NCI-H1417 treated with DMSO at 0.1 percent for 48 hours (cell line): ENCODE measurements around the gene AFAP1.

ENCODE experiments used
- DNase-seq: peaks from one replicate; lab custom pipeline; 2025; lab: John Stamatoyannopoulos, UW

The AFAP1 gene

DNA sequence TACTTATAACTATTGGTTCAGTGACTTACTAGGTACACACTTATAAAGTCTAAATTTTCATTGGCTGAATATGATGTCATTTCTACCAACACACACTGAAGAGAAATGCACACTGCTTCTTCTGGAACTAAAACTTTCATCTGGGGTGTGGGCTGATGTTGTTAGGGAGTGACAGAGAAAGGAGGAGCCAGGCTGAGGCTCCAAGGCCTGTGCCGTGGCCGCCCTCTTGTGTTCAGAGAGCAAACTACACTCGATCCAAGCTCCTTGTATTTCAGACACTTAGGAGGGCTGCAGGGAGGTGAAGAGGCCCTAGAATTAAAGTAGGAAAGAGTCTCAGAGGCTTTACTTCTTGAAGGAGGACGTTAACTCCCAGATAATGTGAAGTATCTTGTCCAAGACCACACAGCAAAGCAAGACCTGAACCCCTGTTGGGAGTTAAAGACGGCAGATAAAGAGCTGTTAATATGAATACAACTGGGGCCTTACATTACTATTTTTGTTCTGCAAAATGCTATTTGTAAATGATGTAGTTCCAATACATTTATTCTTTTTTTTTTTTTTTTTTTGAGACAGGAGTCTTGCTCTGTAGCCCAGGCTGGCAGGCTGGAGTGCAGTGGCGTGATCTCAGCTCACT lies 137.5 kb downstream of the AFAP1 start:
- no peak for DNase-seq

- DNase-seq, result no peak
Observed at GRCh38 chr4:7801641-7802040, 138.0 kb downstream of the AFAP1 start.

- DNase-seq, result no peak
Observed at GRCh38 chr4:7801001-7801400, 138.7 kb downstream of the AFAP1 start.

GRCh38 chr4:7800410-7800809 lies 139.3 kb downstream of the AFAP1 start:
- no peak for DNase-seq

- DNase-seq, result no peak
Observed at GRCh38 chr4:7799736-7800135, 139.9 kb downstream of the AFAP1 start.

- no peak for DNase-seq
Observed at GRCh38 chr4:7799306-7799705, 140.4 kb downstream of the AFAP1 start.

- no peak for DNase-seq
Observed at GRCh38 chr4:7798178-7798995, 141.3 kb downstream of the AFAP1 start.

- no peak for DNase-seq
Observed at GRCh38 chr4:7797330-7797729, 142.3 kb downstream of the AFAP1 start.

GRCh38 chr4:7795983-7796382 lies 143.7 kb downstream of the AFAP1 start:
- DNase-seq, result no peak

- DNase-seq, result no peak
Observed at GRCh38 chr4:7793186-7793585, 146.5 kb downstream of the AFAP1 start.

DNA sequence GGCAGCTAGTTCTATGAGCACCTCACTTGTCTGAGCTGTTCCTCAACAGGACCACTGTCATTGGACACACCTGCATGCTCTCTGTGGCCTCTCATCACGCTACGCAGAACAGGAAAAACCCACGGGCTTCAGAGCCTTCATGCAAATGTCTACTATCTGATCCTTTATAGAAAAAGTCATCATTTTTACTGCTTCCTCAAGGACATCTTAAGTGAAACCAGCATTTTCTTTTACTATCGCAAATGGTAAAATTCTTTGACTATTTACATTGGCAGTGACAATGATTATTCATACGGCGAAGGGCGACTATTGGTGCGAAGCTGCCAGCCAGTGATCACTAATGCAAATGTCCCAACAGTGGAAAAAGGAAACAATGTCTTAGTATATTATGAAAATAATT lies 147.0 kb downstream of the AFAP1 start:
- DNase-seq, result no peak

GRCh38 chr4:7790999-7791398 lies 148.7 kb downstream of the AFAP1 start:
- no peak for DNase-seq

DNA sequence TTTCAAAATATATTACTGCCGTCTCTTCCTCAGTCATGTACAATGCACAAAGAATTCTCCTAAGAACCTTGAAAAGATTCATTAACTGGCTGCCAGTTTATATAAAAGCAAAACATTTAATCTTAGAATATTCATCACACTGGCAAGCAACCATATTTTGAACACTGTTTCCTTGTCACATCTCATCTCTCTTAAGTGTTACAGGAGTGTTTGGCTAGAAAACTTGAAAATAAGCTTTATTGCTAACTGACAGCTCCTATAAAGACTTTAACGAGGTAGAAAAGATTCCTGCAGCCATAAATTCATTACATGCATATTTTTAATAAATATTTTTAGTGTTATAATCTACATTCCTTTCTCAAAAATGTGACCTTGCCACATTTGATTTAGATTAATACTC lies 149.6 kb downstream of the AFAP1 start:
- DNase-seq, result no peak

- DNase-seq, result no peak
Observed at GRCh38 chr4:7788694-7789425, 150.8 kb downstream of the AFAP1 start.

DNA sequence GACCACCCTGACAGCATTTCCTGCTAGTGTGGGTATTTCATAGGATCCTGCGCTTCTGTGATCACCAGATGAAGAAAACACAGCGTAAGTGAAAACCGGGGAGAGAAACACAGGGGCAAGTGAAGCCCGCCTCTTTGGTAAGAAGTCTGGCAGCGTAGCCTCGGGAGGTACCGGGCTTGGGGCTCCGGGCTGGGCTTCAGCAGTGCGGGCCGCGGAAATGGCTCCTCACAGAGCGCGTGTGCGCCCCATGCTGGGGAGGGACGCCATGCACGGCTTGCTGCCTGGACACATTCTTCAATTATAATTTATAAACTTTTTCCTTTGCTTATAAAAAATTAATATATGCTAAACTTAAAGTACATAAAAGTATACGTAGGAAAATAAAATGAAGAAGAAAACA lies 151.5 kb downstream of the AFAP1 start:
- DNase-seq, result no peak

- no peak for DNase-seq
Observed at GRCh38 chr4:7787681-7788141, 151.9 kb downstream of the AFAP1 start.

DNA sequence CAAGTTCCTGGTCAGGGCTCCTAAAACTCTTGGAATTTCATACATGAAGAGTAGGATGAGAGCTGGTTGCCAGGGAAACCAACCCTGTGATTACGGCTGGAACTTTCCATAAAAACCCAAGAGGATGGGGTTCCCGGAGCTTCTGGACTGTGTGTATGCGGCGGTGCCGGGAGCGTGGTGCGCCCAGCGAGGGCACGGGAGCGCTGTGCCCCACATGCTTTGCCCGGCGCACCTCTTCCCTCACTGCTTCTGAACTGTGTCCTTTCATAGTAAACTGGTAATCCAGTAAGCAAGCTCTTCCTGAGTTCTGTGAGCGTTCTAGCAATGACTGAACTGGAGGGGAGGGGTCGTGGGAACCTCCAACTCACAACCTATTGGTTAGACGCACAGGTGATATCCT lies 152.6 kb downstream of the AFAP1 start:
- DNase-seq, result no peak

DNA sequence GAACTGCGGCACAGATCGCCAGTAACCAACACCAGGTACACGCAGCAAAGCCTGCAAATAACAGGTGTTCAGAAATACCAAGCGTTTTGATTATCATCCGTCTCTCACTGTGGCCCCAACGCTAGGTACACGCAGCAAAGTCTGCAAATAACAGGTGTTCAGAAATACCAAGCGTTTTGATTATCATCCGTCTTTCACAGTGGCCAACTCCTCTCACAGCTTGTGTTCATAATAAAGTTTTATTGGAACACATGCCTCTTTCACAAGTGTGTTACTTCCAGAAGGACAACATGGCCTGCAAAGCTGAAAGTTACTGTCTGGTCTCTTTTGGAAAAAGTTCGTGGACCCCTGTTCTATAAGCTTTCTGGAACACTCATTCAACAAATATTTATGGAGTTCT lies 153.1 kb downstream of the AFAP1 start:
- DNase-seq, result no peak

- no peak for DNase-seq
Observed at GRCh38 chr4:7786040-7786439, 153.6 kb downstream of the AFAP1 start.

- no peak for DNase-seq
Observed at GRCh38 chr4:7785017-7785416, 154.6 kb downstream of the AFAP1 start.

DNA sequence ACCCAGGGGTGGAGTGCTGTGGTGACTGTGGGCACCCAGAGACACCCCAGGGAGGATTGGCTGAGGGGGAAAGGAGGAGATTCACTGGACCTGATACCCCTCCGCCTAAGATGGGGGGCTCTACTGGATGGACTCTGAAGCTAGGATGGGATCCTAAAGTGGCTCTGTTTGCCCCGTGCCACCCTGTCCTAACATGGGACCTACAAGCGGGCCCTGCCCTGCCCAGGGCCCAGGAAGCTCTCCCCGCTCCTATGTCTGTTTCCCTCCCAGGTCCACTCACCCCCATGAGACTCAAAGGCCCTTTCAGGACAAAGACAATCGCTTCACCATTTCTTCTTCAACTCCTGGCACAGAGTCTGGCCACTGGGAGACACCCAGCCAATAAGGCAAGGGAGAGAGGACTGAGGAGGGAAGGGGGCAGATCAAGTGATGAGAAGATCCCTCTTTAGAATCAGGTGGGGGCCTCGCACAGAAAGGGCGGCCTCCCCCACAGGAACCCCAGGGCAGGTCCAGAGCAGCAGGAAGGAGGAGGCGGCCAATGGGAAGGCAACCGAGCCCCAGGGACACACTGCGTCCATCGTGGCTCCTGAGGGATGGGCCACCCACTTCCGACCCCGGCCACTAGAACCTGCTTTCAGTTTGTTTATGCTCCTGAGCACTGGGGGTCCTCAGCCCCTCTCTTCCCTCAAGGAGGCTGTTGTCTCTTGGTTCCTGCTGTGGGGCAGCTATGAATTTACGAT lies 155.4 kb downstream of the AFAP1 start:
- no peak for DNase-seq

- DNase-seq, result no peak
Observed at GRCh38 chr4:7783541-7783940, 156.1 kb downstream of the AFAP1 start.
